H1 (cell line): ENCODE results near the gene CXADR. TPM values are rescaled to one million over a fixed set of nuclear protein-coding genes. Genes with fewer than 3 reads are reported as not detected.

ENCODE experiments used
- CTCF ChIA-PET: fragments of 300-600 bp; sonication (Branson Sonifier 250); formaldehyde crosslinking; loops from one replicate; lab custom pipeline; 2021; ENCODE audit not compliant: partially characterized antibody; lab: Charles Lee
- POLR2A ChIA-PET: fragments of 300-600 bp; sonication (Branson Sonifier 250); formaldehyde crosslinking; loops from one replicate; lab custom pipeline; 2021; ENCODE audit warnings: inconsistent platforms; ENCODE audit not compliant: partially characterized antibody; lab: Charles Lee
- DNase-seq, 2 experiments: peaks; one replicate each; pipeline versions ENCODE4 v3.0.0 to v3.0.0-alpha.2; 2010 to 2022; ENCODE audit warnings: low spot score in 2 of 2, low read depth in 1 of 2, mixed read lengths in 1 of 2
- FAIRE-seq: peaks from 2 replicates; lab custom pipeline; 2011; peaks lifted over from hg19 to GRCh38; lab: Jason Lieb, UNC
- H2AFZ ChIP-seq: 2 replicates; pipeline ENCODE4 v1.8.1; 2012; ENCODE audit warnings: low read length, inconsistent platforms
- H2AK5ac ChIP-seq: 2 replicates; pipeline ENCODE4 v1.6.1; 2013; ENCODE audit warnings: low read depth, low read length
- H2BK120ac ChIP-seq: replicated peaks from 2 replicates; pipeline ENCODE3; 2013; ENCODE audit warnings: low read depth, low read length, inconsistent platforms
- H2BK12ac ChIP-seq: 2 replicates; pipeline ENCODE4 v1.6.1; 2013; ENCODE audit warnings: low read depth, low read length
- H2BK15ac ChIP-seq: 2 replicates; pipeline ENCODE4 v1.6.1; 2013; ENCODE audit warnings: low read length
- H2BK20ac ChIP-seq: 2 replicates; pipeline ENCODE4 v1.6.1; 2013; ENCODE audit warnings: low read length
- H2BK5ac ChIP-seq: 2 replicates; pipeline ENCODE4 v1.6.1; 2013; ENCODE audit warnings: low read depth, low read length
- H3K14ac ChIP-seq: 2 replicates; pipeline ENCODE4 v1.6.1; 2013; ENCODE audit warnings: inconsistent platforms; ENCODE audit not compliant: insufficient read length
- H3K18ac ChIP-seq: 2 replicates; pipeline ENCODE4 v1.6.1; 2013; ENCODE audit warnings: low read length; ENCODE audit errors: extremely low read depth
- H3K23ac ChIP-seq: 2 replicates; pipeline ENCODE4 v1.6.1; 2013; ENCODE audit warnings: inconsistent platforms; ENCODE audit not compliant: insufficient read length
- H3K23me2 ChIP-seq: 2 replicates; pipeline ENCODE4 v1.6.1; 2013; ENCODE audit warnings: low read depth, low read length
- H3K27ac ChIP-seq: 2 replicates; pipeline ENCODE4 v1.6.1; 2011; ENCODE audit warnings: low read depth, low read length, inconsistent platforms
- H3K27me3 ChIP-seq, 4 experiments: replicated peaks in 1 of 4; 1 replicate in 1 of 4; 2 replicates in 3 of 4; pipeline versions ENCODE4 v1.6.1 to v1.8.1; 2011 to 2013; ENCODE audit warnings: low read length in 3 of 4, mild to moderate bottlenecking in 3 of 4, inconsistent platforms in 2 of 4, mixed read lengths in 2 of 4, moderate library complexity in 1 of 4; ENCODE audit not compliant: control insufficient read depth in 3 of 4, insufficient read depth in 3 of 4; ENCODE audit errors: extremely low read depth in 1 of 4
- H3K36me3 ChIP-seq, 4 experiments: 2 replicates each; pipeline versions ENCODE4 v1.6.1 to v1.8.1; 2011 to 2013; ENCODE audit warnings: mild to moderate bottlenecking in 4 of 4, low read length in 3 of 4, moderate library complexity in 2 of 4, control low read depth in 1 of 4, inconsistent platforms in 1 of 4; ENCODE audit not compliant: insufficient read depth in 4 of 4, control insufficient read depth in 2 of 4
- H3K4ac ChIP-seq: replicated peaks from 2 replicates; pipeline ENCODE3; 2013; ENCODE audit warnings: low read length, low read depth, mixed read lengths, inconsistent platforms; ENCODE audit not compliant: insufficient read length
- H3K4me1 ChIP-seq, 4 experiments: replicated peaks in 1 of 4; 1 replicate in 1 of 4; 2 replicates in 3 of 4; pipeline versions ENCODE4 v1.6.1 to v1.8.1; 2011 to 2013; ENCODE audit warnings: low read length in 3 of 4, inconsistent platforms in 2 of 4, mixed read lengths in 1 of 4; ENCODE audit not compliant: insufficient read depth in 4 of 4, control insufficient read depth in 3 of 4
- H3K4me2 ChIP-seq, 2 experiments: 2 replicates each; pipeline versions ENCODE4 v1.6.1 to v1.8.1; 2011 to 2013; ENCODE audit warnings: low read depth in 2 of 2, low read length in 2 of 2, control low read depth in 1 of 2, inconsistent platforms in 1 of 2, mild to moderate bottlenecking in 1 of 2; ENCODE audit not compliant: insufficient read depth in 1 of 2
- H3K4me3 ChIP-seq, 4 experiments: fragments of 200-600, 300-600 bp in 1 of 4; sonication (generic), shearing (Covaris generic), sonication (Bioruptor Twin) in 1 of 4; 2 replicates each; pipeline versions ENCODE4 v1.5.1 to v1.8.1; 2011 to 2016; ENCODE audit warnings: low read length in 4 of 4, low read depth in 3 of 4, control low read depth in 2 of 4, inconsistent platforms in 2 of 4, mild to moderate bottlenecking in 2 of 4, mixed read lengths in 1 of 4, moderate library complexity in 1 of 4; ENCODE audit not compliant: insufficient read depth in 2 of 4; ENCODE audit errors: extremely low read depth in 1 of 4
- H3K56ac ChIP-seq: replicated peaks from 2 replicates; pipeline ENCODE3; 2013; ENCODE audit warnings: low read depth, mild to moderate bottlenecking, mixed read lengths, low read length, inconsistent platforms; ENCODE audit not compliant: insufficient read length
- H3K79me1 ChIP-seq: 2 replicates; pipeline ENCODE4 v1.6.1; 2013; ENCODE audit warnings: low read depth, low read length, control low read depth
- H3K79me2 ChIP-seq, 2 experiments: 2 replicates each; pipeline versions ENCODE4 v1.6.1 to v1.8.1; 2012 to 2013; ENCODE audit warnings: low read length in 2 of 2, mild to moderate bottlenecking in 2 of 2, inconsistent platforms in 1 of 2; ENCODE audit not compliant: insufficient read depth in 2 of 2, control insufficient read depth in 1 of 2
- H3K9ac ChIP-seq, 4 experiments: replicated peaks in 1 of 4; 1 replicate in 1 of 4; 2 replicates in 3 of 4; pipeline versions ENCODE4 v1.6.1 to v1.8.1; 2011 to 2013; ENCODE audit warnings: low read depth in 3 of 4, low read length in 3 of 4, control low read depth in 2 of 4, mild to moderate bottlenecking in 2 of 4, moderate library complexity in 2 of 4, inconsistent platforms in 1 of 4; ENCODE audit errors: extremely low read depth in 1 of 4
- H3K9me3 ChIP-seq, 2 experiments: 2 replicates each; pipeline versions ENCODE4 v1.6.1 to v1.8.1; 2012 to 2013; ENCODE audit warnings: mild to moderate bottlenecking in 2 of 2, moderate library complexity in 2 of 2, control low read depth in 1 of 2, inconsistent platforms in 1 of 2, low read depth in 1 of 2, low read length in 1 of 2, mixed read lengths in 1 of 2; ENCODE audit not compliant: insufficient read depth in 2 of 2
- H4K20me1 ChIP-seq, 2 experiments: replicated peaks in 1 of 2; 2 replicates each; pipeline versions ENCODE3 to v1.8.1; 2011 to 2013; ENCODE audit warnings: inconsistent platforms in 2 of 2, low read length in 2 of 2, mild to moderate bottlenecking in 1 of 2; ENCODE audit not compliant: insufficient read depth in 2 of 2, control insufficient read depth in 1 of 2
- H4K5ac ChIP-seq: 2 replicates; pipeline ENCODE4 v1.6.1; 2013; ENCODE audit warnings: low read length, low read depth, mixed read lengths, inconsistent platforms; ENCODE audit not compliant: insufficient read length
- H4K8ac ChIP-seq: 2 replicates; pipeline ENCODE4 v1.8.0; 2013; ENCODE audit warnings: mild to moderate bottlenecking, moderate library complexity, low read length, inconsistent platforms; ENCODE audit not compliant: insufficient read depth; ENCODE audit errors: extremely low read depth
- H4K91ac ChIP-seq: replicated peaks from 2 replicates; pipeline ENCODE3; 2013; ENCODE audit warnings: low read length, mixed read lengths, inconsistent platforms; ENCODE audit not compliant: insufficient read length
- EGR1 ChIP-seq: IDR thresholded peaks from 2 replicates; pipeline ENCODE4 v1.6.1; 2011; ENCODE audit warnings: low read depth, low read length, borderline replicate concordance
- HDAC2 ChIP-seq, 2 experiments: fragments of 300-600 bp in 1 of 2; sonication (generic) in 1 of 2; IDR thresholded peaks; 2 replicates each; pipeline ENCODE4 v1.6.1; 2011 to 2012; ENCODE audit warnings: low read depth in 2 of 2, low read length in 2 of 2, mild to moderate bottlenecking in 2 of 2, moderate library complexity in 2 of 2, borderline replicate concordance in 1 of 2, inconsistent platforms in 1 of 2
- MAFK ChIP-seq: IDR thresholded peaks from 2 replicates; pipeline ENCODE4 v1.6.1; 2012; ENCODE audit warnings: low read depth, mild to moderate bottlenecking, improper control_type of control experiment, low read length
- TAF7 ChIP-seq: optimal IDR thresholded peaks from 2 replicates; pipeline ENCODE3; 2011; ENCODE audit warnings: low read depth, mild to moderate bottlenecking, inconsistent platforms, low read length, moderate library complexity, borderline replicate concordance
- WGBS, 2 experiments: shearing (Covaris generic) in 1 of 2; methylation state at CpG; one replicate each; pipeline versions ENCODE4 v1.1.6 to v1.1.7; 2013 to 2015; ENCODE audit warnings: low lambda C conversion rate in 2 of 2, mixed read lengths in 2 of 2, inconsistent platforms in 1 of 2, low coverage in 1 of 2, missing lambda C conversion rate in 1 of 2; ENCODE audit not compliant: insufficient replicate concordance in 2 of 2, insufficient coverage in 1 of 2, insufficient read length in 1 of 2; ENCODE audit errors: extremely low coverage in 1 of 2, missing lambda C conversion rate in 1 of 2; 5-methylcytosine and 5-hydroxymethylcytosine counted together
- polyA plus RNA-seq, 7 experiments: library from polyadenylated mRNA; depleted of rRNA in 3 of 7; stranded (reverse) in 5 of 7; unstranded in 2 of 7; fragments of >200 nt in 5 of 7; fragments of 200-250 nt in 2 of 7; gene quantifications; 1 replicate in 5 of 7; 2 replicates in 1 of 7; 4 replicates in 1 of 7; pipeline versions ENCODE4 v1.2.1 to v1.2.3, GENCODE V29; 2011 to 2013; ENCODE audit warnings: missing spikeins in 2 of 7, mixed read lengths in 2 of 7
- total RNA-seq: library from RNA; stranded (reverse); fragmentation: NEBNext Ultra II Directional; extraction: Animal tissue kit (Norgen Biotek cat#: 25700); gene quantifications from 2 replicates; pipeline ENCODE4 v1.2.1, GENCODE V29; 2021
- TF ChIP-seq, protein P1 (sequence below): IDR thresholded peaks from 2 replicates; pipeline ENCODE4 v1.6.1; 2011; ENCODE audit warnings: low read length, improper control_type of control experiment
- TF ChIP-seq, protein P2 (sequence below): IDR thresholded peaks from 2 replicates; pipeline ENCODE4 v1.6.1; 2012; ENCODE audit warnings: inconsistent platforms

Gene CXADR
- total and polyA plus RNA-seq, 2 of the 8 experiments (the other 6 are each of a cell fraction or from before 2014, with no cell fraction given): 45.6 to 145 TPM

DNA sequence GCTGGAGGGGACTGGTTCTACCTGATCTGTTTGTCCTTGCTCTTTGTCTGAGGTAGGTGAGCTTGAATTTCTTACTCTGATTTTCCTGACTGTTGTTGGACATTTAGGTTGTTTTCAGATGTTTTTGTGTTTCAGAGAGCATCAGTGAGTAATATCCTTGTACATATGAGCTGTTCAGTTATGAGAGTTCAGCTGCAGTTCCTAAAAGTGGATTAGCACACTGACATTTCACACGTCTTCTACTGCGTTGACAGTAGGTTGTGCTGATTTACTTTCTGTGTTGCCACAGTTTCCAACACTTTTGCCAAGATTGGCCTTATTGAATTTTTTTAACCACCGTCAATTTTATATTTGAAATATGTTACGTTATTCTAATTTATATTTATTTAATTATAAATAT lies 27.7 kb downstream of the CXADR start:
- H2BK120ac ChIP-seq: no peak overlapping the region
- no peak overlapping the region for H4K91ac ChIP-seq
- H2BK15ac ChIP-seq: no peak overlapping the region
- WGBS, 2 experiments: 89% methylated on average over 4 of the region's 4 CpGs; no CpG with 5 or more reads in 1 of the 2 experiments
- no peak overlapping the region for H4K8ac ChIP-seq
- H3K9me3 ChIP-seq: no peaks in the 10 kb centered on the region
- POLR2A ChIA-PET: no interaction called here
- peaks cover 30 to 32% of the 10 kb centered on the region in 2 experiments for H4K20me1 ChIP-seq
- no peak overlapping the region for H4K5ac ChIP-seq
- no peak overlapping the region for H3K27ac ChIP-seq
- H3K4me3 ChIP-seq: no peak overlapping the region
- H3K14ac ChIP-seq: no peak overlapping the region
- H3K79me1 ChIP-seq: no peaks in the 10 kb centered on the region; the same call in 1 of the 2 replicates
- no peak overlapping the region for H3K4me2 ChIP-seq
- H3K18ac ChIP-seq: no peak overlapping the region
- H3K23ac ChIP-seq: no peak overlapping the region
- peaks cover 50 to 100% of the 10 kb centered on the region in 2 experiments for H3K79me2 ChIP-seq
- no peak overlapping the region for H3K4ac ChIP-seq
- H3K27me3 ChIP-seq: no peaks in the 10 kb centered on the region
- peaks cover 2 to 8% (median 5%) of the 10 kb centered on the region in 4 experiments; a peak in 6 of 7 replicates for H3K4me1 ChIP-seq
- H2AFZ ChIP-seq: no peak overlapping the region
- H2AK5ac ChIP-seq: no peak overlapping the region
- no peak overlapping the region for H2BK5ac ChIP-seq
- no peak overlapping the region for H3K9ac ChIP-seq
- no peaks in the 10 kb centered on the region; a peak in 2 of 8 replicates for H3K36me3 ChIP-seq
- no peak overlapping the region for H2BK20ac ChIP-seq
- no peak overlapping the region for H3K56ac ChIP-seq
- FAIRE-seq (no peak), DNase-seq (no peak)
- no peak overlapping the region for H2BK12ac ChIP-seq
- no peak for TF ChIP-seq HDAC2 (IDR thresholded peaks at IDR 0.05; ENCODE audit: borderline replicate concordance in 1 of 2, low read depth in 2 of 2, low read length in 2 of 2)
- TF ChIP-seq EGR1: no peak
- TF ChIP-seq, protein P1, sequence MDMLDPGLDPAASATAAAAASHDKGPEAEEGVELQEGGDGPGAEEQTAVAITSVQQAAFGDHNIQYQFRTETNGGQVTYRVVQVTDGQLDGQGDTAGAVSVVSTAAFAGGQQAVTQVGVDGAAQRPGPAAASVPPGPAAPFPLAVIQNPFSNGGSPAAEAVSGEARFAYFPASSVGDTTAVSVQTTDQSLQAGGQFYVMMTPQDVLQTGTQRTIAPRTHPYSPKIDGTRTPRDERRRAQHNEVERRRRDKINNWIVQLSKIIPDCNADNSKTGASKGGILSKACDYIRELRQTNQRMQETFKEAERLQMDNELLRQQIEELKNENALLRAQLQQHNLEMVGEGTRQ: no peak
- TF ChIP-seq, protein P2, sequence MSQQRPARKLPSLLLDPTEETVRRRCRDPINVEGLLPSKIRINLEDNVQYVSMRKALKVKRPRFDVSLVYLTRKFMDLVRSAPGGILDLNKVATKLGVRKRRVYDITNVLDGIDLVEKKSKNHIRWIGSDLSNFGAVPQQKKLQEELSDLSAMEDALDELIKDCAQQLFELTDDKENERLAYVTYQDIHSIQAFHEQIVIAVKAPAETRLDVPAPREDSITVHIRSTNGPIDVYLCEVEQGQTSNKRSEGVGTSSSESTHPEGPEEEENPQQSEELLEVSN: no peak
- TF ChIP-seq MAFK: no peak
- no peak for TF ChIP-seq TAF7
- no peaks in the 10 kb centered on the region for H3K23me2 ChIP-seq
- CTCF ChIA-PET: interaction anchor here (1.2 kb wide), 1 partner anchor 9 kb away, joined by 3 read pairs; no protein-coding TSS in a partner anchor
